Sigmoid colon (tissue), 7 donors: ENCODE results near the gene NAA16. TPM values are rescaled to one million over a fixed set of nuclear protein-coding genes. Genes with fewer than 3 reads are reported as not detected.

Source experiments
- DNase-seq: peaks from one replicate; pipeline ENCODE4 v3.0.0-alpha.2; 2019
- H3K27ac ChIP-seq, 4 donors: fragments of 200-600 bp; sonication (generic); one replicate each; pipeline ENCODE4 v1.5.1; 2016 to 2019; ENCODE audit warnings: mild to moderate bottlenecking in 1 of 4
- H3K27me3 ChIP-seq, 3 donors: fragments of 200-600 bp; sonication (generic); one replicate each; pipeline ENCODE4 v1.5.1; 2019; ENCODE audit warnings: mild to moderate bottlenecking in 1 of 3
- H3K36me3 ChIP-seq, 4 donors: fragments of 200-600 bp; sonication (generic); one replicate each; pipeline ENCODE4 v1.5.1; 2016 to 2019
- H3K4me1 ChIP-seq, 4 donors: fragments of 200-600 bp; sonication (generic); one replicate each; pipeline ENCODE4 v1.5.1; 2017 to 2019
- H3K4me3 ChIP-seq, 4 donors: fragments of 200-600 bp; sonication (generic); one replicate each; pipeline ENCODE4 v1.5.1; 2017 to 2019; ENCODE audit warnings: mild to moderate bottlenecking in 2 of 4, moderate library complexity in 1 of 4
- H3K9me3 ChIP-seq, 4 donors: fragments of 200-600 bp in 3 of 4; sonication (generic) in 3 of 4; one replicate each; pipeline versions ENCODE4 v1.5.1 to v1.6.1; 2013 to 2019
- CTCF ChIP-seq, 4 experiments: fragments of 450-650 bp in 3 of 4; fragments of 200-600 bp in 1 of 4; IDR thresholded peaks; one replicate each; pipeline ENCODE4 v1.5.1; 2016 to 2019; ENCODE audit warnings: antibody characterized with exemption in 4 of 4, mild to moderate bottlenecking in 3 of 4, moderate library complexity in 2 of 4
- EP300 ChIP-seq, 4 donors: sonication (generic); formaldehyde crosslinking; IDR thresholded peaks; one replicate each; pipeline ENCODE4 v1.6.1; 2017; ENCODE audit warnings: antibody characterized with exemption in 4 of 4
- POLR2A ChIP-seq, 2 donors: fragments of 450-650 bp; IDR thresholded peaks; one replicate each; pipeline ENCODE4 v1.6.1; 2016; ENCODE audit warnings: antibody characterized with exemption in 2 of 2, mild to moderate bottlenecking in 2 of 2, moderate library complexity in 2 of 2
- POLR2AphosphoS5 ChIP-seq, 4 donors: sonication (generic); formaldehyde crosslinking; IDR thresholded peaks; one replicate each; pipeline ENCODE4 v1.6.1; 2017; ENCODE audit warnings: antibody characterized with exemption in 4 of 4
- WGBS, 2 donors: extraction: QIAGEN DNeasy Blood & Tissue Kit; methylation state at CpG; one replicate each; pipeline ENCODE4 v1.1.7; 2013; 5-methylcytosine and 5-hydroxymethylcytosine counted together
- intact Hi-C: fragments of 100-400 bp; cut with DNase I; formaldehyde crosslinking; loops from one replicate; pipeline ENCODE4 v1.15.1; 2023
- polyA plus RNA-seq, 3 donors: library from polyadenylated mRNA; stranded (reverse); fragments of 200-250 nt; gene quantifications; one replicate each; pipeline ENCODE4 v1.2.3, GENCODE V29; 2013
- small RNA-seq, 3 donors: library from RNA; depleted of rRNA; stranded (forward); fragments of <200 nt; gene quantifications; one replicate each; pipeline ENCODE3, GENCODE V24; 2016
- total RNA-seq, 4 donors: library from RNA; depleted of rRNA; stranded (reverse); fragments of >200 nt; gene quantifications; one replicate each; pipeline ENCODE4 v1.1.0, GENCODE V29; 2016
- donor health status: healthy with polysubstance abuse.
- donor health status: Bipolar disorder and iron deficiency.
- donor health status: healthy.

The NAA16 gene
- total and polyA plus RNA-seq, 7 donors = 2.5 to 24.4 (median 15.2) TPM

- WGBS, 2 donors = 79 to 80% methylated on average over 22 of the region's 22 CpGs
Observed at GRCh38 chr13:41426047-41426446, 115.0 kb downstream of the NAA16 start.

More at GRCh38 chr13:41426047-41426446, 115.0 kb downstream of the NAA16 start:
- DNase-seq = no peak
- H3K27me3 ChIP-seq = peaks cover 0 to 21% (median 8%) of the 10 kb centered on the region in 3 donors
- no peaks in the 10 kb centered on the region for H3K36me3 ChIP-seq
- intact Hi-C loops = no loop called here
- H3K4me3 ChIP-seq = no peak overlapping the region
- no peak for TF ChIP-seq EP300 (IDR thresholded peaks at IDR 0.05)
- TF ChIP-seq POLR2AphosphoS5 (IDR thresholded peaks at IDR 0.05) = no peak
- TF ChIP-seq POLR2A (IDR thresholded peaks at IDR 0.05) = no peak
- no peak for TF ChIP-seq CTCF (IDR thresholded peaks at IDR 0.05)
- no peaks in the 10 kb centered on the region for H3K9me3 ChIP-seq
- peaks cover 0 to 10% (median 7%) of the 10 kb centered on the region in 4 donors for H3K4me1 ChIP-seq
- H3K27ac ChIP-seq = no peak overlapping the region

Small RNA genes within 50 kb of the gene (small RNA-seq; reads per million reads assigned to genes)
- gene RNU6-57P = 0 reads per million in 3 donors

Other genes starting within 250 kb of the NAA16 start
- 10 to 100 TPM; 11.6 to 25.0 (median 18.4) TPM for gene WBP4, start 249.8 kb upstream of the NAA16 start, total RNA-seq
- gene WBP4, start 249.8 kb upstream of the NAA16 start, polyA plus RNA-seq = 1 to 10 TPM; 5.1 to 7.8 (median 7.2) TPM
- 10 to 100 TPM in 2 of 4 donors, 1 to 10 TPM in 2; 6.7 to 10.7 (median 9.9) TPM for gene KBTBD6, start 178.5 kb upstream of the NAA16 start, total RNA-seq
- 1 to 10 TPM; 1.2 to 3.9 (median 1.4) TPM for gene KBTBD6, start 178.5 kb upstream of the NAA16 start, polyA plus RNA-seq
- gene KBTBD7, start 116.7 kb upstream of the NAA16 start, total RNA-seq = 10 to 100 TPM in 1 of 4 donors, 1 to 10 TPM in 3; 5.6 to 10.2 (median 8.0) TPM
- gene KBTBD7, start 116.7 kb upstream of the NAA16 start, polyA plus RNA-seq = 1 to 10 TPM; 1.2 to 2.8 (median 1.8) TPM
- gene MTRF1, start 47.7 kb upstream of the NAA16 start, total RNA-seq = 10 to 100 TPM; 12.5 to 19.9 (median 15.0) TPM
- gene MTRF1, start 47.7 kb upstream of the NAA16 start, polyA plus RNA-seq = 10 to 100 TPM in 1 of 3 donors, 1 to 10 TPM in 2; 9.0 to 12.3 (median 9.7) TPM
- gene RGCC, start 146.3 kb downstream of the NAA16 start, total RNA-seq = 10 to 100 TPM; 30.4 to 65.3 (median 43.3) TPM
- gene RGCC, start 146.3 kb downstream of the NAA16 start, polyA plus RNA-seq = 10 to 100 TPM in 1 of 3 donors, 1 to 10 TPM in 2; 8.3 to 11.3 (median 8.4) TPM